DMS153 treated with DMSO at 0.1 percent for 48 hours (cell line): ENCODE measurements around the gene N4BP2L2.

ENCODE experiments used
- DNase-seq: peaks from one replicate; lab custom pipeline; 2025; ENCODE audit not compliant: unreplicated experiment; lab: John Stamatoyannopoulos, UW

Gene N4BP2L2

DNA sequence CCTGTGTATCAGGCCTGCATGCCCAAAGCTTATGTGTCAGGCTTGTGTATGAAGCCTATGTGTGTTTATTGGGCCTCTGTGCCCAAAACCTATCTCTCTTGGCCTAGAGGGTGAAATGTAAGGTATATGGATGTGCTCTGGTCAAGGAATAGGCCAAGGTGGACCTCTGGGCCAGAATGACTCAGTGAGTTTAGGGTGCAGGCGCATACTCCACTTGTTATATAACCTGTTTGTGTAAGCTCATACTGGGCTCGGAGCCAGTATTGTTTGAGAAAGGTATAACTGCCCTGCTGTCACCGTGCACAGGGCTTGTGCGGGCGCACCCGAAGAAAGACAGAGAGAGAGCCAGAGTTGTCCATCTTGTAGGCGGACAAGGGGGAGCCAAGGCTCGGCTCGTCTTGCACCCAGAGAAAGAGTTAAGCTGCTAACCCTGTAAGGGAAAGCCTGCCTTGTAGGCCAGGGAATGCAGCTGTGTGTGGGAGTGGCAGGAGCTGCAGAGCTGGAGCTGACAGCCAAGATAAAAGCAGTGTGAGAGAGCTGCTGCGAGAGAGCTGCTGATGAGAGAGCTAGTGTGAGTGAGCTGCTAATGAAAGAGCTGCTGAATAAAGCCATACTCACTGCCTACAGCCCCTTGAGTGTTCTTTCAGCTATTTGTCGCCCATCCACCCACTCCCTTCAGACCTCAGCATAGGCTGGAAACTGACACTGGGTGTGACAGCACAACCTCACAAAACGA lies 67.2 kb downstream of the N4BP2L2 start:
- DNase-seq = no peak

DNA sequence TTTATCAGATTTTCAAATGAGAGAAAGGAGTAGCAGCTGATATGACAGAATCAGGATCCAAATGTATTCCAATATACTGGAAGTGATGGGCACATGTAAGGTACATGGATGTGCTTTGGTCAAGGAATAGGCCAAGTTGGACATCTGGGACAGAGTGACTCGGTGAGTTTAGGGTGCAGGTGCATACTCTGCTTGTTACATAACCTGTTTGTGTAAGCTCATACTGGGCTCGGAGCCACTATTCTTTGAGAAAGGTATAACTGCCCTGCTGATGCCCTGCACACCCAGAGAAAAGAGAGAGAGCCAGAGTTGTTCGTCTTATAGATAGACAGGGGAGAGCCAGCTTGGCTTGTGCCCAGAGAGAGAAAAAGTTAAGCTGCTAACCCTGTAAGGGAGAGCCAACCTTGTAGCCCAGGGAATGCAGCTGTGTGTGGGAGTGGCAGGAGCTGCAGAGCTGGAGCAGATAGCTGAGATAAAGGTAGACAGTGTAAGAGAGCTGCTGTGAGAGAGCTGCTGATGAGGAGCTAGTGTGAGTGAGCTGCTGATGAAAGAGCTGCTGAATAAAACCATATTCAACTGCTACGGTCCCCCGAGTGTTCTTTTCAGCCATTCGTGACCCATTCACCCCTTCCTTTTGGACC lies 70.0 kb downstream of the N4BP2L2 start:
- DNase-seq = no peak

DNA sequence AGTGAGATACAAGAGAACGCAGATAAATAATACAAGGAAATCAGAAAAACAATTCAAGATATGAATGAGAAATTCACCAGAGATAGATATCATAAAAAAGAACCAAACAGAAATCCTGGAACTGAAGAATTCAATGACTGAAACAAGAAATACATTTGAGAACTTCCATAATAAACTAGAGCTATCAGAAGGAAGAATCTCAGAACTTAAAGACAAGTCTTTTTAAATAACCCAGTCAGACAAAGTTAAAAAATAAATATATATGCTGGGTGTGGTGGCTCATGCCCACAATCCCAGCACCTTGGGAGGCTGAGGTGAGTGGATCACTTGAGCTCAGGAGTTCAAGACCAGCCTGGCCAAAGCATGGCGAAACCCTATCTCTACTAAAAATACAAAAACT lies 82.0 kb downstream of the N4BP2L2 start:
- DNase-seq = no peak

DNA sequence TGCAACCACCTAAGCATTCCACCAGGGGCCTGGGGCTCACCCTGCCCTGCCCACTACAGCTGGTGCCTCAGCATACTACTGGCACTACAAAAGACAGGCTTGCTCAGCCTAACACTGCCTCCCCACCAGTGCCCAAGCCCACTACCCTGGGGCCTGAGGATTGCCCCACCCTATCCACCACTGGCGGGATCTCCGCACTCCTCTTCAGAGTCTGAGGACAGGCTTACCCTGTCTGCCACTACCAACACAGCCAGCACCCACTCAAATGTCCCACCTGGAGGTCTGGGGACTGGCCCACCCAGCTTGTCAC lies 83.0 kb downstream of the N4BP2L2 start:
- no peak for DNase-seq

DNA sequence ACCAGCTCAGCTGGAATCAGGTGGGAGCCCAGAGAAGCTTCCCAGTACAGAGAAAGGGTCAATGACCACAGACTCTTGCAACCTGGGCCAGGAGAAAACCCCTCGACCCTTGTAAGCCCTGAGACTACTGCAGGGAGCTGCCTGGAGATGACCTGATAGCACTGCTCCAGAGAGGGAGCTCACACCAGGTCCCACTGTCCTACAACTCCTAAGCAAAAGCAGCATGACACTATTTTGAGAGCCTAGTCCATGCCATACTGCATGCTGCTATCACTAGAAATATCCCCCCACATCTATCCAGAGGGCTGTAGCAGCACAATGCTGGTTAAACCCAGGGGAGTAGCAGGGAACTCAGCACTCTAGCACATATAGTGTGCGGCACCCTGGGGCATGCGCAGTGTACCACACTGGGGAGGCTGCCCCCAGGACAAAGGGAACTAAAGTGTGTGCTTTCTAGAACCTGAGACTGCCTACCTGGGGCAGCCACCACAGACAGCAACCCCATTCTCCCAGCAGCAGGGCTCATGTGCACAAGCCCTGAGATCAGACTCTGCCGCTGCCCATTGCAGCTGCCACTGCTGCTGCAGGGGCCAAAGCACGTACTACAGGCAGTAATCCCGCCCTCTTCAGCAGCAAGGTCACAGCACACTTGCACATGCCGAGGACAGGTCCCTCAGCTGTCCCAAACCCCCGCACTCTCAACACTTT lies 83.6 kb downstream of the N4BP2L2 start:
- DNase-seq = no peak

DNA sequence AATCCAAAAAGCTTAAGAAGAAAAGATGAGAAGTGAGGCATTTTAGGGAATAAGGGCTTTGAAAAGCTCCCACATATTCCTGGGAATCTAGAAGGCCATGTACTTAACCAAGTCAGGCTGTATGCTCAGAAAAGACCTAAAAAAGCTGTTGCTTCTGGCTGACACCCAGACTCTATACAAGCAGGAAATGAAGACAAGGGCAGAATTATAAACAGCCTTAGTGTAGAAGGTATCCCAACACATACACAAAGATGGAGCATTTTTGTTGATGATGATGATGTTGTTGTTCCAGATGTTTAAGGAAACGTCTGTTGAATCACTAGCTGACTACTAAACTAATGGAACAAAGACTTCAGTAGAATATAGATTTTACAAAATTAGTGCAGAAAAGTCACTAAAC lies 84.6 kb downstream of the N4BP2L2 start:
- DNase-seq = no peak

DNA sequence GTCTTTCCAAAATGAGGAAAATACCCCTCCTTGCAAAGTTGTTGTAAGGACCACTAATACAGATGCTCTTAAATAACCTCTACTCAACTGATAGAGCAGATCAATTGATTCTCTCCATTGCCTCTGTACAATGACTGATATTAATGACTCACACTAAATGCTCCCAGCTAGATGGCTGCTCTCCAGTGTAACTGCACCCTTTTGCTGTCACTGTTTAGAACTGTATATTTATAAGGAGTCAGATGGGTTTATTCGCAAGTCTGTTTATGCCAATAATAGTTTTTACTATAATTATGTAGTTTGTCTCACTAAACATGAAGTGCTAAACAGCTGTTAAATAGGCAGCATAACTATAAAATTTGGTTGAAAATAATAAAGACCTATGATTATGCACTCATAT lies 89.6 kb downstream of the N4BP2L2 start:
- no peak for DNase-seq

DNA sequence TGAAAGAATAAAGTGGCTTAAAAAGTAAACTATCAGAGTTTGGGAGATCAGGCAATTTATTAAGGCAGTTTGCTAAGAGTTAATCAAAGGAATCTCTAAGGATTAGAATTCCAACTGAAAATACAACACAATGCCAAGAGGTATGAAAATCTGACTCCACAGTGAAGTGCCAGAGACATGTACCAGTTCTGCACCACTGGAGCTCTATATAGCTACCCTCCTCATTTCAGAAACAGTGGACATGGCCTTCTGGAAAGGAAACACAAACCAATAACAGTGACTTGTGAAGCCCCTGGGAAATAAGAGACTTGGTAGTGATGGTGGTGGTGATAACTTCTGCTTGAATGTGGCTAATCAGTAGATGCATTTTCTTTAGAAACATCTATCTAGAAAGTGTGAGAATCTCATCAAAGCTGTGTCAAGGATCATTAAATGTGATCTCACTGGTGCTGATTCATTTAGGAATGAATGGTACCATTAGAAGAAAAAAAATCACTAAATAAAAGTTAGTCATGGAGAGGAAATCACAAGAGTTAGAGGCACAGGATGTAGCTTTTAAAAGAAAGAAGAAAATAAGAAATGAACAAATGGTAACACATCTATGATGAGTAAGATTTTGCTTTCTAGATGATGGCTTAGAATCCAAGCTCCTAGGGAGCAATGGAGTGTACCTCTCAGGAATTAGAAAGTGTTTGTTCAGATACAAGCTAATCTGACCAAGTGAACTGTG lies 90.5 kb downstream of the N4BP2L2 start:
- DNase-seq = no peak

DNA sequence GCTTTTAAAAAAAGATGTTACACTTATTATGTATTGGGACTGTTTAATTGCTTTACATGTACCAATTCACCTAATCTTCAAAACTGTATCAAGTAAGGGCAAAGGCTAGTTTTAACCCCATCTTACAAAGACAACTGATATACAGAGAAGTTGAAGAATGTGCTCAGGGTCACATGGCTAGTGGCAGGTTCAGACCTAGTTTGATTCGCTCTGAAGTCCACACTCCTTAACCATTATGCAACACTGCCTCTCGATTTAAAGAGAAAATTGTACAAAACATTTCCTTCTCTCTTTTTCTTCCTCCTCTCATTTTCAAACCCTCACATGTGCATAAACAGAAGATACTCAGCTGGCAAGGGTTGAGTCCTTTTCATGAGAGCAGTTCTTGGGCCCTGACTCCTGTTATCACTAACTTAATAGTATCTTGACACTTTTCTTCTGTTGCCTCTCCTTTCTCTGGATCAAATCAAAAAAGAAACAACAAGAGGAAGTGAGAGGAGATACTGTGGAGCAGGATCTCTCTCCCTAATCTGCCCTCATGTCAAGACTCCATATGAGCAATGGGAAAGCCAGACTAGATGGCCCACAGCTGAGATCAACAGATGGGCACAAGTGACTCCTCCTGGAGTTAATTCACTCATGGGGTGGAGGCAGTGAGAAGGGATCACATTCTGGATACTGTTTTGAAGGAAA lies 91.7 kb downstream of the N4BP2L2 start:
- DNase-seq = no peak

DNA sequence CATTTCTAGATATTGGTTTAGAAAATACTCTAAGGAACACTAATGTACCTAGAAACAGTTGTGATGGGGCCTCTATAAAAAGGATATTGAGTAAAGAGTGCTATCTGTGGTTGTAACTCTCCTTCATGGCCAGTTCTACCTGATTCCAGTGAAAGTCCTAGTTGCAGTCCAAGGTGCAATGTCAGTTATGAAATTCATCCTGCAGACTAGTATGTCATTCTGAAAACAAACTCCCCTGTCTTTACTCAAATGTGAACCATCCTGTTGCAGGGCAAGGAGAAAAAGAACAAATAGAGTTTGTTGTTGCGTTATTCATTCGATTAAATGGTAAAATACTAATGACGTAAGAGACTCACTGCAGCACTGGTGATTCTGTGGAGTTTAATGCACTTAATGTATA lies 92.4 kb downstream of the N4BP2L2 start:
- DNase-seq = no peak

DNA sequence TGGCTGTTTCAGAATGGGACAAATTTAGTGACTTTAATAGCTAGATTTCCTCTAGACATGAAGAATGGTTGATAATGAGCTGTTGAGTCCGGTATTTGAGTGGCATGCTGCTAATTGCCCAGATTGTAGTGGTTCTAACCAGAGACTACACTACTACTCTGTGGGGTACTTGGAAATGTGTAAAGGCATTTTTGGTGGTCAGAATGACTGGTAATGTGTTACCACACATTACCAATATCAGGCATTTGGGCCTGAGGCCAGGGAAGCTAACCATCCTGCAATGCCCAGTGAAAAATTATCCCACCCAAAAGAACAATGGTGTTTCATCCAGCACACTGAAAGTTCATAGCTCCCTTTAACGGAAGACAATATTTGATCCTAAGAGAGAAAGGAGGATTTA lies 93.1 kb downstream of the N4BP2L2 start:
- no peak for DNase-seq

DNA sequence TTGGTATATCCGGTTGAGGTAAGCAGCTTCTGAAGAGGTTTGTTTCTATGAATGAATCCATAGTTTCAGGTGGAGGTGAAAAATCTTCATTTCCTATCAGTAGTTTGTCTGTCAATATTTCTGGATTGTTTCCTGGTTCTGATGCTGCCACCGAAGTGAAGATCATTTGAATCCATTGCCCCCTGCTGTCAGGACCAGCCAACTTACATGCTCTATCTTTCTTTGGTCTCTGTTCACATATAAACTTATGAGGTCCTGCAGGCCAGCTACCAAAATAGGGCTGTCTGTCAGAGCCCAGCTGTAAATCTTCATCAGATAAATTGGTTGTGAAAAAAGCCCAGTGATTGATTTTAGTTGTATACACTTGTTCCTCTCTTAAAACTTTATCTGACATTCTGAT lies 95.5 kb downstream of the N4BP2L2 start:
- peak; percentile 58 for DNase-seq

DNA sequence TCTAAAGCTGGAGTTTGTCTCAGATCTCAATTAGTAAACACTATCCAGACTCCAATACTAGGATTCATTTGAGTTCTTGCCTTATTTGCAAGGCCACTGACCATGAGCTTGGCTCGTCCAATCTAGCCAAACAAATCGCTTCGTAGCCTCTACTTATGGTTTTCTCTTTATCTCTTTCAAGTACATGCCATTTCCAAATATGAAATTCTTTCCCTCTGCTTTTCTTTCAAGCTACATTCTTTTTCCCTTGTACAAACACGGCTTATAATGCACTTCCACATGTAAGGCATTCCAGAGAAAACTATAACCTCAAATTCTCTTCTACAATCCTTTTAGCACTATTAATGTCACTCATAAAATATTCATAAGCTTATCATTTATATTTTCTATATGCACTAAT lies 99.7 kb downstream of the N4BP2L2 start:
- DNase-seq = no peak

DNA sequence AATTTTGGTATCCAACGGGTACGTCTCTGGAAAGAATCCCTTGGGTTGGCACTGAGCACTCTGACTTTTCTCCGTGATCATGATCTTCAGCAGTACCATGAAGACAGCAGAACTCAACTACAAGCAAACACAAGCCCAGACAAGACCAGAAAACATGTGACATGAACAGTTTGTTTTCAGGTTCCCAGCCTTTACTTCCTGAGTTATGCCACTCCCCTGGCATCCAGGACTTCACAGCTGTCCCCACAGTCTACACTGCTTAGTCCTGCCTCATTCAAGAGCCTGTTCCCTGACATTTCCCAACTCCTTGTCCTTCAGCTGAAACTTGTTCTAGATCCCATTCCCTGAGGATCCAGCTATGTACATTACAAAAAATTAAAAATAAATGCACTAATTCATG lies 105.7 kb downstream of the N4BP2L2 start:
- DNase-seq = peak; percentile 5

DNA sequence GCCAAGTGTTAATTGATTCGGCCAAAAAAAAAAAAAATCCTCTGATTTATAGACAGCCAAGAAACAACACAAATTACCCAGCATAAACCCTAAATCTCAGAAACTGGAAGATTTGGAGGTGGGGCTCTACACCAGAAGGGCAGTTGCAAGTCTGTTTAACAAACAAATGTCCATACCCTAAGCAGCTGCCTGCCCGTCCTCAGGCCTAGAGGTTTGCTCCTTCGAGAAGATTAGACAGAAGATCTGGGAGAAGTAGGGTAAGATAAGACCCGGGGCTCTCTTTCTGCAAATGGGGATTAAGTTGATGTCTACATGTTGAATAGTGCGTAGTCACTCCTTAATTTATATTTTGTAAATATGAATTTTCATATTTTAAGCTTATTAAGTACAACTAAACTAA lies 107.2 kb downstream of the N4BP2L2 start:
- no peak for DNase-seq

DNA sequence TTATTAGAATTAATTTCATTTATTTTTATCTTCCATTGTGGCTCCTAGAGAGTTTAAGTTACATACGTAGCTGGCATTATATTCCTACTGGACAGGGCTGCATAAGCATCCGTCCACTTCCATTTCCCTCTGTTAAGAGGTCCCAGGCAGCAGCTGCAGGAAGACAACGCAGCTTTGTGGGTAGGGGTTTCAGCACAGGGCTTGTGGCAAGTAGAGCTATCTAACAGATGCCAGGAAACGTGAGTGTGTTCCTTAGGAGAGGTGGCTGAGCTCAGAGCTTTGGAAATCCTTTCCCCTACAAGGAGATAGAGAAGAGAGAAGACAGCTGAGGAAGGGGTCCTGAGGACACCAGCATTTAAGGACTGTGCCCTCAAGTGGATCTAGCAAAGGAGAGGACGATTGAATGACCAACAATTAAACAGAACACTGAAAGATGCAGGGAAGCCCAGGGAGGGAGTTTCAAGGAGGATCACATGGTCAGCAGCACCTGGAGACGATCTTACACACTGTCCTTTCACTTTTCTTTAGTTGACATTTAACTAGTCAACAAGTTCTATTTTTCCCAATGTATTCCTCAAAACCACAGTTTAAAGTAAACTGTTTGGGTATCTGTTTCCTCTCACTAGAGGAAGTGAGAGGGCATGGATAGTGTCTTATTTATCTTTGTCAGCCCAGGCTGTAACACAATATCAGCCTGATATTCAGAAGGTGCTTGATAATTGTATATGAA lies 108.4 kb downstream of the N4BP2L2 start:
- no peak for DNase-seq

DNA sequence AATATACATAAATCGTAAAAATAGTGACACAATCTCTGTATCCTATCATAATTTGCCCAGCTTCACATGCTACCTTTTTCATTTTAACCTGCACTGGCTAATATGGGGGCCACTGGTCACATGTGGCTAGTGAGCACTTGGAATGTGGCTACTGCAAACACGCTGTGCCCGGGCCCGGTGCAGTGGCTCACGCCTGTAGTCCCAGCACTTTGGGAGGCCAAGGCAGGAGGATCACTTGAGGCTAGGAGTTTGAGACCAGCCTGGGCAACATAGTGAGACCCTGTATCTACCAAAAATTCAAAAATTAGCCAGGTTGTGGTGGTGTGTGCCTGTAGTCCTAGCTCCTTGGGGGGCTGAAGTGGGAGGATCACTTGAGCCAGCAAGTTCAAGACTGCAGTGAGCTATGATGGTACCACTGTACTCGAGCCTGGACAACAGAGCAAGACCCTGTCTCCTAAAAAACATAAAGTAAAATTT lies 109.1 kb downstream of the N4BP2L2 start:
- DNase-seq = no peak

DNA sequence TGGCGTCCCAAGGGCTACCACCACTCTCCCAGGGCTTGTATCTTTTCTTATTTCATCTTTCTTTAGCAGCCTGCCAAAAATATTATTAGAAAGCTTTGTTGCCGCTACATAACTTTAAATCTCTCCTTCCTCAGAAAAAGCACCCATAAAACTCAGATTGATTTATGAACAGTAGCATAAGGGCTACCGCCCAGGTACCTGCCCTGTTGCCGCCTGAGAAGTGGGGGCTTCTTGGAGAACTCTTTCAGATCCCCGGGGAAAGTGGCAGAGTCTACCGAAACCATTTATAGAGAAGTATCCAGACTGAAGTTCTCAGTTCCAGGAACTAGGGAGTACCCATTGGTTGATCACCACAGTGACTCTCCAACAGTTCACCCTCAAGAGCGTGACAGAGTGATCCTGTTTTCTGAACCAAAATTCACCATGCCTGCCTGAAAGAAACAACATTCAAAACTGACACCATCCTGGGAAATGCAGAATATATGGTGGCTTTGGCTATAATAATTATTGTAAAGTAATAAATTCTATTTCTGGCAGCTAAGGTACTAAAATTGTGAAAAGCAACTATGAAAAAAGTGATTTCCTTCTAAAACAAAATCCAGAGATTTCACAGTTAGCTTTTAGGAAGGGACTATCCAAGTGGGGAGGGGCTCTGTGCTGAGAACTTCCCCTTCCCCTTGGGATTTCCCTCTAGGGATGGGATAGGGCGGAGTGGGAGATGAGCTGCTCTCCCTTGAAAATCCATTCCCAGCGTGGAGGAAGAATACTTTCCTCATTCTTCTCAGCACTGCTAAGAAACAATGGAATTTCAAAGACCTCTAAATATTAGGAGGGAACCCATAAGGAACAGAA lies 109.8 kb downstream of the N4BP2L2 start:
- DNase-seq = no peak

DNA sequence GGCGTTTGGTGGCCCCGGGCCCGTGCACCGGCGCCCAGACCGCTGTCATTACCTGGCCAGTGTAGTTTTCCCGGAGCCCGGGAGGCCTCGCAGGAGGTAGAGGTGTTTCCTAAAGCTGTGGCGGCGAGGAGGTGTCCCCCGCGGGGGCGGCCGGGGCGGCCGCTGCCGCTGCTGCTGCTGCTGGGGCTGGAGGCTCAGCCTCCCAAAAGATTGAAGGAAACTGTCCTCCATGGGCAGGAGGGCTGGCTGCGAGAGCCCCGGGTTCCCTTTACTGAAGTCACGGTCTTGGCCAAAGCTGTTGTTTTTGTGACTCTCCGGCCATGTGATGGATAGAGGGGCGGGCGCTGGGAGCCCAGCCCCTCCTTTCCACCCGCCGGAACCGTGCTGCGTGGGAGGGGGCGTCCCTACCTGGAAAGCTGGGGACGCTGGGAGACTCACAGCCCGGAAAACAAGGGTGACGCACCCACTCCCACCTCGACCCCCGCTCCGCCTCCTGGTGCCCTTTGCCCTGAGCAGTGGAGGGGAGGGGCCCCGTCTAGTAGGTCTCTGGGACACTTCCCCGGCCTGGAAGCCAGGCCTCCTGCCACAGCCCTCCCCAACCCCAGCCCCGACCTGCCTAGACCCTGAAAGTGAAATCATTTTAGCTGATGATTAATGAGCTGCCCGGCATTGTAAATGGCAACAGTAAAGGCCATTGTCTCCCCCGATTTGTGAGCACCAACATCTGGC lies 110.6 kb downstream of the N4BP2L2 start, which contains the start of gene N4BP2L1:
Gene N4BP2L1, minus strand, starts transcription at position 279 of the 729 bp plus-strand sequence. Its CDS starts 48 bp downstream, at position 231.
- DNase-seq = peak; percentile 41
